ENCODE results near the gene IQGAP2.

Gene IQGAP2

DNA sequence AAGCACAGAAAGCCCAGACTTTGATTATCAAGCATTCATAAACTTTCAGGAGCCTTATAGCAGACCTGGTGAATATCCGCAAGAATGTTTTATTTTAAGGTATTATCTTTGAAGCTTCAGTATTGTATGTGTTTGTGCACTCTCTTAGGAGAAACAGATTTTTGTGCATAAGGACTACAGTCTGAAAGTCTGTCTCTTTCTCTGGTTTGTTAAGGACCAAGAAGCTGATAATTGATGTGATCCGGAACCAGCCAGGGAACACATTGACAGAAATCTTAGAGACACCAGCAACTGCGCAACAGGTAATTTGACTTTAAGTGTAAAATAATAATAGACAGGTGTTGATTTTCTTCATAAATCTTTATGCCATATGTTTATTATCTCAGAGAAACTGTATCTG lies 290.1 kb downstream of the IQGAP2 start:
- Mint-ChIP-seq H3K27me3 (no peaks in the 10 kb centered on the region), H3K27ac (no peak overlapping the region), H3K4me1 (ENCODE audit: low read depth in 2 of 2) (peaks cover 0 to 3% of the 10 kb centered on the region in 2 donors), H3K9me3 (no peaks in the 10 kb centered on the region), H3K4me3 (no peak overlapping the region), H3K36me3 (ENCODE audit: insufficient read depth) (peaks cover 51% of the 10 kb centered on the region)
- no peak for DNase-seq
- no peak for ATAC-seq (replicated peaks)

GRCh38 chr5:76694317-76694716 lies 291.2 kb downstream of the IQGAP2 start:
- no peaks in the 10 kb centered on the region for H3K9me3 Mint-ChIP-seq
- no peak overlapping the region for H3K27ac Mint-ChIP-seq
- H3K4me3 Mint-ChIP-seq: no peak overlapping the region
- peaks cover 0 to 3% of the 10 kb centered on the region in 2 donors for H3K4me1 Mint-ChIP-seq (ENCODE audit: low read depth in 2 of 2)
- ATAC-seq (replicated peaks) (no peak), DNase-seq (no peak)
- H3K27me3 Mint-ChIP-seq: no peaks in the 10 kb centered on the region
- peaks cover 53% of the 10 kb centered on the region for H3K36me3 Mint-ChIP-seq (ENCODE audit: insufficient read depth)

- Mint-ChIP-seq H3K4me1 (ENCODE audit: low read depth in 2 of 2) (no peaks in the 10 kb centered on the region), H3K36me3 (ENCODE audit: insufficient read depth) (peaks cover 61% of the 10 kb centered on the region)
- ATAC-seq (replicated peaks): no peak
These were observed 292.3 kb downstream of the IQGAP2 start for GRCh38 chr5:76695346-76695745.

GRCh38 chr5:76696251-76696650 lies 293.2 kb downstream of the IQGAP2 start:
- peak overlapping the region in 1 of 2 donors; percentile 27 for H3K27ac Mint-ChIP-seq

More at GRCh38 chr5:76695346-76695745, 292.3 kb downstream of the IQGAP2 start:
- Mint-ChIP-seq H3K4me3 (no peak overlapping the region), H3K27ac (peak overlapping the region in 1 of 2 donors; percentile 46), H3K27me3 (no peaks in the 10 kb centered on the region), H3K9me3 (no peaks in the 10 kb centered on the region)
- DNase-seq: no peak

DNA sequence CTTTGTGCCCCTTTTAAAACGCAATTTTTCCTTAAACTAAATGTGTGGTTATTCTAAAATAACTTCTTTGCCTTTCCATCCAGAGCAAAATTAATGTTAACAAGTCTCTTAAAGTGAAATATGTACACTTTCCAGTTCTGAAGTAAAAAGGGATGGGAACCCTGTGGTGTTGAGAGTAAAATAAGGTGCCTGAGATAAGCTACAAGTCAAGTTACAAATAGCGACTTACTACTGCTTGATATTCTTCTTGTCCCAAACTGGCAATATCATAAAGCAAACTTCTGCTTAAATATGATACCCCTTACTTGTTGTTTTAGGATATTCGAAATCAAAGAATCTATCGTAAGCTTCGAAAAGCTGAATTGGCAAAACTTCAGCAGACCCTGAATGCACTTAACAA lies 294.6 kb downstream of the IQGAP2 start:
- H3K27ac Mint-ChIP-seq: no peak overlapping the region
- DNase-seq: no peak
- H3K36me3 Mint-ChIP-seq (ENCODE audit: insufficient read depth): peaks cover 83% of the 10 kb centered on the region

More at GRCh38 chr5:76696251-76696650, 293.2 kb downstream of the IQGAP2 start:
- DNase-seq (no peak), ATAC-seq (replicated peaks) (no peak)
- Mint-ChIP-seq H3K4me1 (ENCODE audit: low read depth in 2 of 2) (no peaks in the 10 kb centered on the region), H3K27me3 (no peaks in the 10 kb centered on the region), H3K36me3 (ENCODE audit: insufficient read depth) (peaks cover 70% of the 10 kb centered on the region), H3K9me3 (no peaks in the 10 kb centered on the region), H3K4me3 (no peak overlapping the region)

DNA sequence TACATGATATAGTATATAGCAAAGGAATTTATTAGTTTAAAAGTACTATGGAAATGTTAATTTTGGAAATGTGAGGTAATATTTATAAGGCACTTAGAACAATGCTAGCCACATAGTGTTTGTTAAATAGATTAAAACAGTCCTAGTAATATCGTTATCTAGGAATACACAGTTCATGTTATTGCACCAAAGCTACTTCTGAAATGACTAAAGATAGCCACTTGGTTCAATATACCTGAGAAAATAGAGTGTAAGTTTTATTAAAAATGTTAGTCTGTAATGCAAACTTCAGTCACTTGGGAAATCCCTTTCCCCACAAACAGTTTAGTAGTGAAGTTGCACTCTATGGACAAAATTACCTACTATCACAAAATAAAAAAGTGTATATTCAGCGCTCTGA lies 297.5 kb downstream of the IQGAP2 start:
- H3K36me3 Mint-ChIP-seq (ENCODE audit: insufficient read depth): peaks cover 71% of the 10 kb centered on the region
- peak overlapping the region; percentile 26 to 74 for H3K27ac Mint-ChIP-seq
- no peaks in the 10 kb centered on the region for H3K4me1 Mint-ChIP-seq (ENCODE audit: low read depth in 2 of 2)

More for the DNA sequence above, 294.6 kb downstream of the IQGAP2 start:
- Mint-ChIP-seq H3K9me3 (no peaks in the 10 kb centered on the region), H3K4me3 (no peak overlapping the region), H3K4me1 (ENCODE audit: low read depth in 2 of 2) (no peaks in the 10 kb centered on the region), H3K27me3 (no peaks in the 10 kb centered on the region)
- ATAC-seq (replicated peaks): no peak

GRCh38 chr5:76701298-76701697 lies 298.2 kb downstream of the IQGAP2 start:
- Mint-ChIP-seq H3K27me3 (no peaks in the 10 kb centered on the region), H3K4me1 (ENCODE audit: low read depth in 2 of 2) (no peaks in the 10 kb centered on the region), H3K4me3 (no peak overlapping the region), H3K36me3 (ENCODE audit: insufficient read depth) (peaks cover 66% of the 10 kb centered on the region), H3K9me3 (no peaks in the 10 kb centered on the region), H3K27ac (peak overlapping the region in 1 of 2 donors; percentile 74)
- no peak for DNase-seq
- no peak for ATAC-seq (replicated peaks)

More for the DNA sequence above, 297.5 kb downstream of the IQGAP2 start:
- no peak for ATAC-seq (replicated peaks)
- DNase-seq: no peak
- no peaks in the 10 kb centered on the region for H3K27me3 Mint-ChIP-seq
- no peak overlapping the region for H3K4me3 Mint-ChIP-seq
- no peaks in the 10 kb centered on the region for H3K9me3 Mint-ChIP-seq

DNA sequence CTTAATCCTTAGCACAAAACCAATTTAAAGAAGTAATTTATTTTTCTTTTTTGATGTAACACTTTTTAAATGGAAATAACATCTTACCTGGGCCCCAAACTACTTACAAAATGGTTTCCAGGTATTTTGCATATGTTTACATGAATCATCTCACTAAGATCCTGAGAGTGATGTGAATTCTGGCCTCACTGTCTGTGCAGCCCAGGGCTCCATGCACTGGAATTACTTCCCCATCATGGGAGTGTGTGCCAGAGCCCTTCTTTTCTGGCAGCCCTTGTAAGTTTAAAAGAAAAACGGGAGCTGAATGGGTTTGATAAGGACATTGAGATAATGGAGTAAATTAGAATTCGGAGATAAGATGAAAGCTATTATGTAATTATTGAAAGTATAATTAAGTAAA lies 300.6 kb downstream of the IQGAP2 start:
- ATAC-seq (replicated peaks) (no peak), DNase-seq (no peak)
- Mint-ChIP-seq H3K9me3 (no peaks in the 10 kb centered on the region), H3K27ac (no peak overlapping the region), H3K4me1 (ENCODE audit: low read depth in 2 of 2) (no peaks in the 10 kb centered on the region), H3K36me3 (ENCODE audit: insufficient read depth) (peaks cover 62% of the 10 kb centered on the region), H3K27me3 (no peaks in the 10 kb centered on the region), H3K4me3 (no peak overlapping the region)

- peaks cover 62% of the 10 kb centered on the region for H3K36me3 Mint-ChIP-seq (ENCODE audit: insufficient read depth)
- no peak for ATAC-seq (replicated peaks)
- DNase-seq: no peak
- no peaks in the 10 kb centered on the region for H3K4me1 Mint-ChIP-seq (ENCODE audit: low read depth in 2 of 2)
- no peaks in the 10 kb centered on the region for H3K9me3 Mint-ChIP-seq
- no peak overlapping the region for H3K4me3 Mint-ChIP-seq
- H3K27me3 Mint-ChIP-seq: no peaks in the 10 kb centered on the region
- no peak overlapping the region for H3K27ac Mint-ChIP-seq
These were observed 301.1 kb downstream of the IQGAP2 start for GRCh38 chr5:76704131-76704663.

DNA sequence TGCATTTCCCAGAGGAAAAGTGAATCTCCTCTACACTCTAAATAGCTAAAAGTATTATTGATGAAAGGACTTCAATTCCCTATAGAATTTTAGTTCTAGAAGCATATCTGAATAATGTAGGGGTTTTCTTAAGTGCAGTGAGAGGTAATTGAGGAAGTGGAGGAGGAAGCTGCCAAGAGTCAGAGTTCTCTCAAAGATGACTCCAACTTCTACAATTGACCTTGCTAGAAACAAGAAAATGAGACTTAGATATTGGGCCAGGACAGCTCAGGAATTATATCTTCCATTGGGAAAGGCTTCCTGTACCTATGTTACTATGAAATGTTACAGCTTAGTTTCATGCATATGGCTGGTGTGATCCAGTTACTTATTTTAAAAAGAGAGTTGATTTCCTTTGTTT lies 302.5 kb downstream of the IQGAP2 start:
- ATAC-seq (replicated peaks) (no peak), DNase-seq (no peak)
- Mint-ChIP-seq H3K4me1 (ENCODE audit: low read depth in 2 of 2) (peaks cover 0 to 2% of the 10 kb centered on the region in 2 donors), H3K4me3 (no peak overlapping the region), H3K36me3 (ENCODE audit: insufficient read depth) (peaks cover 54% of the 10 kb centered on the region), H3K9me3 (no peaks in the 10 kb centered on the region), H3K27me3 (no peaks in the 10 kb centered on the region), H3K27ac (no peak overlapping the region)

GRCh38 chr5:76709762-76710161 lies 306.7 kb downstream of the IQGAP2 start:
- Mint-ChIP-seq H3K9me3 (no peaks in the 10 kb centered on the region), H3K4me1 (ENCODE audit: low read depth in 2 of 2) (peaks cover 12 to 20% of the 10 kb centered on the region in 2 donors), H3K27me3 (no peaks in the 10 kb centered on the region), H3K36me3 (ENCODE audit: insufficient read depth) (peaks cover 24% of the 10 kb centered on the region), H3K27ac (no peak overlapping the region), H3K4me3 (no peak overlapping the region)
- DNase-seq (no peak), ATAC-seq (replicated peaks) (no peak)

- Mint-ChIP-seq H3K4me1 (ENCODE audit: low read depth in 2 of 2) (peaks cover 18 to 20% of the 10 kb centered on the region in 2 donors), H3K27ac (peak overlapping the region in 1 of 2 donors; percentile 81), H3K36me3 (ENCODE audit: insufficient read depth) (peaks cover 24% of the 10 kb centered on the region), H3K27me3 (no peaks in the 10 kb centered on the region), H3K9me3 (no peaks in the 10 kb centered on the region), H3K4me3 (no peak overlapping the region)
- DNase-seq (no peak), ATAC-seq (replicated peaks) (no peak)
These were observed 307.9 kb downstream of the IQGAP2 start for GRCh38 chr5:76710991-76711390.

DNA sequence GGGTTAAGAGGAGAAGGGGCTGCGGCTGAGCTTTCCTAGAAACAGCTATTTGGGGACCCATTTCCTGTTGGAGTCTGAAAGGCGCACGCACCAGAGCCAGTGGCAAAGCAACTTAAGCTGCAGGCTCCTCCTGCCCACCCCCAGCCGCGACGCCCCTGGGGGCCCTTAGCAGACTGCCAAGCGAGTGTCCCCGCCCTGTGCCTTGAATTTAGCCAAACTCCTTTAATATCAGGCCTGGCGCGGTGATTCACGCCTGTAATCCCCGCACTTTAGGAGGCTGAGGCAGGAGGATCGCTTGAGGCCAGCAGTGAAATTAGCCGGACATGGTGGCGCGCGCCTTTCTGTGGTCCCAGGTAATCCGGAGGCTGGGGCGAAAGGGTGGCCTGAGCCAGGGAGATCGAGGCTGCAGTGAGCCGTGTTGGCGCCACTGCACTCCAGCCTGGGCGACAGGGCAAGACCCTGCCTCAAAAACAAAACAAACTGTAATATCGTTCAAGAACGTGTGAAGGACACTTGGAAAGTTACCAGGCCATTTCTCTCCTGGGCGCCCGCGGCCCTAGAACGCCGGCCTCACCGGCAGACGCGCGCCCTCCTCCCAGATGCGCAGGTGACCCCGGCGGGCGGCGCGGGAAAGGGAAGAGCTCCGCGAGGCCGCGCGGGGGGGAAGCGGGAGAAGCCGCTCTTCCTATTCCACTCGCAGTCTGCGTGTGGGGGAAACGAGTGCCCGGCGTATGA lies 311.8 kb downstream of the IQGAP2 start:
- peaks cover 41 to 51% of the 10 kb centered on the region in 2 donors for H3K4me1 Mint-ChIP-seq (ENCODE audit: low read depth in 2 of 2)

GRCh38 chr5:76715486-76715735 lies 312.3 kb downstream of the IQGAP2 start:
- Mint-ChIP-seq H3K9me3 (no peaks in the 10 kb centered on the region), H3K4me3 (peak overlapping the region; percentile 94 to 98), H3K27me3 (no peaks in the 10 kb centered on the region), H3K36me3 (ENCODE audit: insufficient read depth) (peaks cover 10% of the 10 kb centered on the region), H3K27ac (peak overlapping the region; percentile 95 to 96), H3K4me1 (ENCODE audit: low read depth in 2 of 2) (peaks cover 41 to 51% of the 10 kb centered on the region in 2 donors)
- DNase-seq (peak in 1 of 3 experiments; percentile 28), ATAC-seq (replicated peaks) (peak; percentile 18)

More for the DNA sequence above, 311.8 kb downstream of the IQGAP2 start:
- H3K4me3 Mint-ChIP-seq: peak overlapping the region; percentile 94 to 98
- H3K36me3 Mint-ChIP-seq (ENCODE audit: insufficient read depth): peaks cover 10% of the 10 kb centered on the region
- DNase-seq (peak in 1 of 3 experiments; percentile 5), ATAC-seq (replicated peaks) (peak; percentile 14)
- H3K9me3 Mint-ChIP-seq: no peaks in the 10 kb centered on the region
- H3K27me3 Mint-ChIP-seq: no peaks in the 10 kb centered on the region
- peak overlapping the region; percentile 95 to 96 for H3K27ac Mint-ChIP-seq
